Medulla oblongata (tissue), 1 donor: ENCODE results near the gene SHTN1.

Experiments
- DNase-seq: peaks from one replicate; pipeline ENCODE4 v3.0.0-alpha.2; 2015; ENCODE audit errors: extremely low spot score

Gene SHTN1, protein sequence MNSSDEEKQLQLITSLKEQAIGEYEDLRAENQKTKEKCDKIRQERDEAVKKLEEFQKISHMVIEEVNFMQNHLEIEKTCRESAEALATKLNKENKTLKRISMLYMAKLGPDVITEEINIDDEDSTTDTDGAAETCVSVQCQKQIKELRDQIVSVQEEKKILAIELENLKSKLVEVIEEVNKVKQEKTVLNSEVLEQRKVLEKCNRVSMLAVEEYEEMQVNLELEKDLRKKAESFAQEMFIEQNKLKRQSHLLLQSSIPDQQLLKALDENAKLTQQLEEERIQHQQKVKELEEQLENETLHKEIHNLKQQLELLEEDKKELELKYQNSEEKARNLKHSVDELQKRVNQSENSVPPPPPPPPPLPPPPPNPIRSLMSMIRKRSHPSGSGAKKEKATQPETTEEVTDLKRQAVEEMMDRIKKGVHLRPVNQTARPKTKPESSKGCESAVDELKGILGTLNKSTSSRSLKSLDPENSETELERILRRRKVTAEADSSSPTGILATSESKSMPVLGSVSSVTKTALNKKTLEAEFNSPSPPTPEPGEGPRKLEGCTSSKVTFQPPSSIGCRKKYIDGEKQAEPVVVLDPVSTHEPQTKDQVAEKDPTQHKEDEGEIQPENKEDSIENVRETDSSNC

DNA sequence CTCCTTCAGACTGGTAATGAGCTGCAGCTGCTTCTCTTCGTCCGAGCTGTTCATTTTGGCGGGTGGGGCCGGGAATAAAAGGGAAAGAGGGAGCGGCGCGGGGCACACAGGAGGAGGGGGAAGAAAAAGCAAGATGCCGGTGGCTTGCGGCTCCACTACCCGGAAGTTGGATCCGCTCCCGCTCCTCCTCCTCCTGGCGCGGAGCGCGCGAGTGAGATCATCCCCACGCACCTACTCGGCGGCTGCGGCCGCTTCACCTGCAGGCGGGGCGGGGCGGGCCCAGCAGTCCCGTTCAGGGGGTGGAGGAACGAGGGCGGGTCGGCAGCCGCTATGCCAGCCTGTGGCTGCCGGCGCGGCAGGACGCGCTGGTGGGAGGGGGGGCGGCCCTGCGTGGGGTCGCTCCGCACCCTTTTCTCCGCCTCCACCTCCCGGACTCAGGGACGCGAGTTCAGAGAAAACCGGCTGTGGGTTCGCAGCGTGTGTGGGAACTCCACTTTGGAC lies at the start of gene SHTN1:
SHTN1 (minus strand) TSS at position 162 of the 501 bp plus-strand sequence; CDS start at position 54, 108 bp downstream.
- peak; percentile 77 for DNase-seq

DNA sequence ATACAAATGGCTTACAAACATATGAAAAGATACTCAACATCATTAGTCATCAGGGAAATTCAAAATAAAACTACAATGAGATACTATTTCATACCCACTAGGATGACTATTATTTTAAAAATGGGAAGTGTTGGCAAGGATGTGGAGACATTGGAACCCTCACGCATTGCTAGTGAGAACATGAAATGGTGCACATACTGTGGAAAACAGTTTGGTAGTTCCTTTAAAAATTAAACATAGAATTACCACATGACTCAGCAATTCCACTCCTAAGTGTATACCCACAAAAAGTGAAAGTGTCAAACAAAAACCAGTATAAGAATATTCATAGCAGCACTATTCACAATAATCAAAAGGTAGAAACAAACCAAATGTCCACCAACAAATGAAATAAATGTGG lies 48.5 kb upstream of the SHTN1 start:
- no peak for DNase-seq

DNA sequence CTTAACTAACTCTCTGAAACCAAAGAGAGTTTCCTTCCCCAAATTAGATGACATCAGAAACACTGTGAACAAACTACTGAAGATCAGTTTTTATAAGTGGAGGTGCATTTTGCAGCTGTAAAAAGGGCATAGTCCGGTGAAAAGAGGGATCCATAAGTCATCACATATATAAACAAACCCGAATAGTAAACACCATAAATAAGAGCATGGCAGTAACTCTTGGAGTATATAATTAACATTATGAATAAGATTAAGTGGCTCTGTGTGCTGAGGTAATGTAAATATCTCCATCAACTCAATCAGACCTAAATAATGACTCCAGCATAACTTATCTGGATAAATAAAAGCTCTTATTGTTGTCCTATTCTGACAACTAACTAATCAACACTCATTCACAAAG lies 43.0 kb upstream of the SHTN1 start:
- DNase-seq = no peak

DNA sequence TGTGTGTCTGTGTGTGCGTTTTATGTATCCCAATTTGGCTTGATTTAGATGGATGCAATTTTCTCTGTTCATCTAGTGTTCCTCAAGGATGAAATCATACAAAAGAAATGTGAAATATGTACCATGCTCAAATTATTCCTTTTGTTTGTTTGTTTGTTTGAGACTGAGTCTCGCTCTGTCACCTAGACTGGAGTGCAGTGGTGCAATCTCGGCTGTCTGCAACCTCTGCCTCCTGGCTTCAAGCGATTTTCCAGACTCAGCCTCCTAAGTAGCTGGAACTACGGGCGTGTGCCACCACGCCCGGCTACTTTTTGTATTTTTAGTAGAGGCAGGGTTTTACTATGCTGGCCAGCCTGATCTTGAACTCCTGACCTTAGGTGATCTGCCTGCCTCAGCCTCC lies 11.3 kb upstream of the SHTN1 start:
- no peak for DNase-seq

DNA sequence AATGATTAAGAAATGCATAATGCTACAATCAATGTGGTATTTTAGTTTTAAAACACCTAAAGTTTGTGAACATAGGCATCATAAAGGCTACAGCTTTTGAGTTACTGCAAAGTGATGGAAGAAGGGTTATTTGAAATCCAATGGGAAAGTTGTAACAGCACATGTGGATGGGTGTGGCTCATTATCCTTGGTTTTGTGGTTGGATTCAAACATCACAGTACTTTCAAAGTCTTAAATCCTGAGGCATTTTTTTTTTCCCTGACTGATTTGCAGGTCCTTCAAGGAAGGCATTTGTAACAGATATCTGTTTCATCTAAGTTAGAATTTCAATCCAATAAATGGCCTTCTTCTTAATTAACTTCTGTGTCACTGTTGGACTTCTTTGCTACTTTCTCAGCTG lies 9.8 kb upstream of the SHTN1 start:
- DNase-seq = no peak

DNA sequence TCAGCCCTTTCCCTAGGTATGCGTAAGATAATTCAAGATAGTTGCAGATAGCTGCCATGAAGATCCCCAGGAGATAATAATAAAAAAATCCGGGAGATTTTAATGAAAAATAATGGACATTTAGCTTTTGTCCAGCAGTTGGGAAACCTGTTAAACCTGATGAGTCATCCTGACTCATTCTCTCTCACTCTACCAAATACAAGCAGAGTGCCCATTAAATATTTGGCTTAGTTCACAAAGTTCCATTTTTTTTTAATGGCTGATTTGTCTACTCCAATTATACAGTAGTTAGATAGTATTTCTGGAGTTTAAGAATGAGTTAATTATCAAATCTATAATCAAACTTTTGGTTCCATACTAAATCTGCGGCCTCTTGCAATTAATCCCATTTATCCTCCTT lies 2.1 kb upstream of the SHTN1 start:
- no peak for DNase-seq

DNA sequence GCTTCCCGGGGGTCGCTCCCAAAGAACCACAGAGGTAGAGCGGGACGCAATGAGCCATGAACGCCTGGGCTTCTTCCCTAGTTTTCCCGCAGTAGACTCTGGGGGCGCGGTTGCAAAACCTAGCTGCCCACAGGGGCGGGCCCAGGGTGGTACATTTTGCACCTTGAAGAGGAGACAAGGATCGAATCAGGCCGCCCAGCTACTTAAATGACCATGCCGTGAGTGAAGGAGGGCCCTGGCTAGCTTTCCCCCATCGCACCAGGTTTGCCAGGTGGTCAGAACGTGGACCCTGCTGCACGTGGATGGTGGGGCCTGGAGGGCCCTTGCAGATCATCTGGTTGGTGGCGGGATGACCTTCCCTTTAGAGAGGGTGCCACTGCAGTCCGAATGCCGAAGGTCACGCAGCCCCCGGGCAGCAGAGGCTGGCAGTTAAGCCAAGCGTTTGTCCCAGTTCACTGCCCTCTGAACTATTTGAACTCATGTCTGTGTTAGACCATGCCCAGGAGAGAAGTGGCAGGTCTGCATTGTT lies 604 bp upstream of the SHTN1 start:
- DNase-seq = peak; percentile 59

DNA sequence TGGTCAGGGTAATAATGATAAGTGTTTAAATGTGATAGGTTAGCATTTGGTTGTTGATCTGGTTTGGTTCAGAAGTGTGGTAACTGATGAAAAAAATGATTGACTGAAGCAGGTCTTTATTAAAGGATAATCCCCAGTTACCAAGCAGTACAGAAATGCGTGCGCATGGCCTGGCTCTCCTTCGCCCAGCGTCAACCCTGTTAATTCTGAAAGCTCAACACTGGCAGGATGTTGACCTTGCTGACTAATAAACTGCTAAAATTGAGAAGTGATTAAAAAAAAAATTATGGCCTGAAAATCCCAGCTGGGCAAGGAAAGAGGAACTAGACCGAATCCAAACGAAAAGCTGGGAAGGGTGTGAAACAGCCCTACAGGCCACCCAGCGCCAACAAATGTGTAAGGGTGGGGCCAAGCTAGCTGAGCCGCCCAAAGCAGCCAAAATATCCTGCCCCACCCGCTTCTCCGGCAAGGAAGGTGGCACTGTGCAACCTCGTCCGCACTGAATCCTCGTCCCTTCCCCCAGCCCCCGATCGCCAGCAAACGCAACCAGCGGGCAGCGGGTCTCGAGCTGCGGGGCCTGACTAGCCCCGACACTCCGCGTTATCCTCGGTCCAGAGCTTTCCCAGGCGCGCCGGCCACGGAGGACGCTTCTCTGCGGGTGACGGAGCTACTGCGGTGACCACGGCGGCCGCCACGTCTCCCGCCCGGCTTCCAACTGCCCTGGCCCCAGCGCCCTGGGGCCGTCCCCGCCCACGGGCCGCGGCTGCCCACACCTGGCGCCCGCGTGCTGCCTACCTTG lies 561 bp downstream of the SHTN1 start:
- peak; percentile 69 for DNase-seq

DNA sequence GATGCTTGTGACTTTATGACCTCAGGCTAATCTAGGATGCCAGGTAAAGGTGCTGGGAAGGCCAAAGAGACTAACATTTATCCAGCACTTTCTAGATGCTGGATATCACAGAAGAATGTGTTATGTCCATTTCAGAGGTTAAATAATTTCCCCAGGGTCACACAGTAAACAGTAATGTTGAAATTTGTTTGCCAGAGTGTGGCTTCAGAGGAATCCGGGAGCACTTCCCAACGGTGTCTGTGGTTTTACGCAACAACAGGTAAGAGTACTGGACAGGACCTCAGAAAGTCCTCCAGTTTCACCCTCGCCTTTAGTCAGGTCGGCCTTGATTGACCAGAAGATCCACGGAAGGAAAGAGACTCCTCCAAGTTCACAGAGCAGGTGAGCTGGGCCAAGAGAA lies 1.7 kb downstream of the SHTN1 start:
- DNase-seq = no peak

DNA sequence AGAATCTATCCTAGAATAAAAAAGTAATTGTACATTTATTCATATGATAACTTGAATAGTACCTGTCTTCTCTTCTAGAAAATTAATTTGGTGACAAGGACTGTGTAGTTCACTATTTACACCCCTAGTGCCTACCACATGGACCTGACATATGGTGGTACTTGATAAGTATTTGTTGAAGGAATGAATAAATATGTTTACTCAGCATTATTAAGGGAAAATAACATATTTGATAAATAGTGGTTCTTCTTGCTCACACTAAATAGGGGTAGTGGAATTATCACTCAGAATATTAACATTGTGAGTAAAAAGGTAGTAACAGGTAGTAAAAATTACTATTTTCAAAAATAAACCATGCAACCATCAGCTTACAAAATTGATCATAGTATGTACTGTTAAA lies 2.8 kb downstream of the SHTN1 start:
- DNase-seq = no peak

DNA sequence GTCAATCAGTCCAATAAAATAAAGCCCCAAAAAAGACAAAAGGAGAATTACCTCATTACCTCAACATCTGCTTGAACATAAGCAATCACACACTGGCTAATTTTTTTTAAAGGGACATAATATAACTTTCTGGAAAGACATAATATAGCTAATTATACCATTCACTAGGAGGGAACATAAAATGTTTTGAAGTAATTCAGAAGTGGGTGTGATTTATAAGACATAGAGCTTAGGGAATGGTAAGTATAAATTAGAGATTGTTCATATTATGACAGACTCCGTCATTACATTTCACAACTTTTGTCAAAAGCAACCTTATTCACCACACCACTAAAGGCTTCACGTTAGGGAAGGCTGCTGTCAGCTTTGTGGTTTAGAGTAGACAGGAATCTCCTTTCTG lies 3.8 kb downstream of the SHTN1 start:
- DNase-seq = no peak

DNA sequence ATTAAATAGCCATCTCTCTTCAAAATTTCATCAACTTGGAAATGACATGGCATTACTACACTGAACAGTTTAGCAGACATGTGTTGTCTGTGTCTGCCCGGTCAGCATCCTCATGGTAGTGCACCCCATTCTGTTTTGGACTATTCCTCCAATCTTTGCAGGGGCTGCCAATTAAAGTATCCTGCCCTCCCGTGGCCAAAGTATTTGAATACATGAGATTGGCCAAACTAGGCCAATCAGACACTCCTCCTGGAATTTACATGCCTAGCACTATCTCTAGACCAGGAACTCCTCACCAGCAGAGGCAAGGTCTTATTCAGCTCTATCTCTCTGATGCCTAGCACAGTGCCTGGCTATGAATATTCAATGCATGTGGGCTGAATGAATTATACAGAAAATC lies 4.4 kb downstream of the SHTN1 start:
- DNase-seq = no peak

DNA sequence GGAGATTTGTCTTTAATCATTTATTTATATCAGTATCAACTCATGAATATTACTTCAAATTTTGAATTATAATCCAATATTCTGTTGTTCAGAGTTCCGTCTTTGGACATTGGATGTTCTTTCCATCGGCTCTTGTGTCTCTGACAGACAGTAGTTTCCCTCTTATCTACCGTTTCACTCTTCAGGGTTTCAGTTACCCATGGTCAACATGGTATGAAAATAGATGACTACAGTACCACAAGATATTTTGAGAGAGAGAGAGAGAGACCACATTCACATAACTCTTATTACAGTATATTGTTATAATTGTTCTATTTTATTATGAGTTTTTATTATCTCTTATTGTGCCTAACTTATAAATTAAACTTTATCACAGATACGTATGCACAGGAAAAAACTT lies 6.8 kb downstream of the SHTN1 start:
- DNase-seq = no peak

DNA sequence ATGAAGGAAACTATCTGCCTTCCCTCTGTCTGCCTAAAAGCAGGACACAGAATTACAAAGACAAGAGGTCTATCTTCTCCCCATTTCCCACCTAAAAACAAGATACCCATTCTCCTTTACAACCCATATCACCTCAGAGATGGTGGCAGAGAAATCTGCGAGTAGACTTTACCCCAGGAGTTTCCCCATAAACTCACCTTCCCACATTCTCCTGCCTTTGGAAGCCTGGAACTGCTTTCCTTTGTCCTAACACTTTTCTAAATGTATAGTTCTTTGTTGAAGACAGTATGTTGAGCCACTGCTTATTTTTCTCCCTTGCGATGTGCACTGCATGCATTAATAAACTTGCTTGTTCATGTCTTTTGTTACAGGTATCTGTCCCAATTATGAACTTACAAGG lies 8.0 kb downstream of the SHTN1 start:
- no peak for DNase-seq

DNA sequence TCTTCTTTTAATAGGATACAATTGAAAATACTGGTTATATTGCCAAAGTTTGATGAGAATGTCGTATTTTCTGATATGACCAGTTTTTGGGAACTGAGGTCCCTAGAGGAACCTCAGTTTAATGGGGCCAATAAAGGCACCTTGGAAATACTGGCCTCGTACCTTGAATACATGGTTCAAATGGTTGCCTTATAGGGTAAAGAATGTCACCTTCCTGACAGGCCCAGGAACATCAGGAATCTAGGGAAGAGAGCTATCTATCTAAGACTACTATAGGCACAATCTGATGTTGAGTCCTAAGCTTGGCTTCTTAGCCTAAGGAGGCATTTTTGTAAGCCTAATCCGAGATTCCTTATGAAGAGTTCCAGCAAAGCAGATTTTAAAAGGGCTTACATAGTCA lies 9.3 kb downstream of the SHTN1 start:
- no peak for DNase-seq

DNA sequence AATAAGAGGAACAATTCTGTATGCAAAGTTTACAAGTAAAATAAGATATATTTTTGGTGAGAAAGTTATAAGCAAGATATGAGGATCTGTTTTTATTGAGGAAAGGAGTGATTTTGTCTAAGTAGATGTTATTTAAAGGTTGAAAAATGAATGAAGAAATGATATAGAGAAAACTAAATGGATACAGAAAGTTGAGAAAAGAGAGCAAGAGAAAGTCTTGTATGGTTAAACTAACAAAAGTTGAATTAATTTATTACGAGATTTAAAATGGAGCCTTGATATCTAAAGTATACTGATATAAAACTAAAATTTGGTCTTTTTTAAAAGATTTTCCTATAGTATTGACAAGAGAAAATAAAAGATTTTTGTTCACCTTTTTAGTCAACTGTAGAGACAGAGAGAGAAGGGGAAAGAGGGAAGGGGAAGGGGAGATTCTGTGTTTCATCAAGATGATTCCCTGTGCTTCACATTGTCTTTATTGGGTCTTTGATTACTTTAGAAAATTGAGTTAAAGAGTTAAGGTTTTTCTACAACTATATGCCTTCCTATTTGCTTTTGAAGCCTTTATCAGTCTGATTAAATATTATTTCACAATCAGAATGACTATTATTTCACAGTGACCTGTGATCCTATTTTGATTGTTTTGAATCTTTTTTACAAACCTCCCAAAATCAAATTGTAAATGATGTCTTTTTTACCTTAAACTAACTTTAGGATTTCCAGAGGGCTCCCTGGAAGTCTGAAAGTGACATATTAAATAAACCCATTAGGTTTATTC lies 10.7 kb downstream of the SHTN1 start:
- no peak for DNase-seq

DNA sequence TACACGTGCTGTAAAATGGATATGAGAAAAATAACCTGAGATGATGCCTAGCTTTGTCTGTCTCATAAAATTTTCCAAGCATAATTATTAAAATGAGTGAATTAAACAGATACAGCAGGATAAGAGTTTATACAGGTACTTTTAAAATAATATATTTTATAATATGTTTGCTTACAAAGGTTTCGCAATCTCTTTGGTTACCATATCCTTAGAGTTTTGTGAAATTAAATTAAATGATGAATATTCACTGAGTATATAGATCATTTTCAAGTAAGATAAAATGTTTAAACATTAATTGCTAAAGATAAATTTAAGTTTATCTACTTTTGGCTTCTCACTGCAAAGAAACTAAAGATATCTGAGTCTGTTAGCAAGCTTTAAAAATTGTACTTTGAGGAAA lies 11.4 kb downstream of the SHTN1 start:
- no peak for DNase-seq

DNA sequence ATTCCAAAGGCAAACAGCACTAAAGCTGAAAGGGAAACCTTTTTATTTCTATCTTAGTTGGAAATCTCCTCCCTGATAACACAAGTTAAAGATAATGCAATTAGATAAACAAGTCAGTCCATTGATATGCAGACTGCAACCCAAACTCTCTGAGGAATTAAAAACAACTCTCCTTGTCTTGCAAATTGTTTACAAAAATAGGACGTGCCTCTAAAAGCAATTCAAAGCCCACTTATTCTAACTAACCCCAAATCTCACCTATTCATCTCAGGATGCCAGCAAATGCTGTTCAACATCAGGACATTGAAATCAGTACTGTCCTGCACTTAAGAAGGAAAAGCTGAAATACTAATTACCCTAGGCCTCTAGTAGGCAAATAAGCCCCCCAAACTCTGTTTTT lies 12.8 kb downstream of the SHTN1 start:
- no peak for DNase-seq

DNA sequence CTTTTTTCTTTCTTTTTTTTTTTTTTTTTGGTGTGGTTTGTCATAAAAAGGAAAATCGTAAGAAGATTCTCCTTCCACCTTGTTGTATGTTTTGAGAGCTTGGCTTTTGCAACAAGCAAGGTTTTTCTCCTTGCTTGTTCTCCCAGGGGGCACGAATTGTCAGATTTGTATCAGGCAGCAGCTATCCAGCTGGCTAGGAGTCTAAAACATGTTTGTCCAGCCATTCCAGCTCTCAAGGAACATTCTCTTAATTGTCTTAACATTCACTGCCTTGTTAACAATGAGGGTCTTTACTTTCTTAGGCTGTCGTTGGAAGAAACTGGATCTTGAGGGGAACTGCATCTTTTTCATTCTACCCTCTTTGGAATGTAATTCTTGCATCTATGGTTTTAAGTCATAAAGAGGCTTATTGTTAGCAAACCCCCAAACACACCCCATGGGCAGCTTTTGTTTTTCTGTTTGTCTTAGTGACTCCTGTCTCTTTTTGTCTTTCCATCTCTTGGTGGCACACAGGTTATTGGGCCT lies 14.6 kb downstream of the SHTN1 start:
- DNase-seq = peak; percentile 6

DNA sequence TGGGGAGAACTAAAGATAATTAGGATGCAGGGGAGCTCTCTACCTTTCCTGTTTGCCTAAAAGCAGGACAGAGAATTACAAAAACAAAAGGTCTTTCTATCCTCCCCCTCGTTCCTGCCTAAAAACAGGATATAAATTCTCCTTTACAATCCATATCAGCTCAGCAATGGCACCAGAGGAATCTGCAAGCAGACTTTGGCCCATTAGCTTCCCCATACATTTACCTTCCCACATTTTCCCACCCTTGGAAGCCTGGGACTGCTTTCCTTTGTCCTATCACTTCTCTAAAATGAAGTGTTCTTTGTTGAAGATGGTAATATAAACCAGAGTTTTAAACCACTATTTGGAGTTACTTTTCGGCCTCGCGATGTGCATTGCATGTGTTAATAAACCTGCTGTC lies 15.5 kb downstream of the SHTN1 start:
- DNase-seq = no peak

DNA sequence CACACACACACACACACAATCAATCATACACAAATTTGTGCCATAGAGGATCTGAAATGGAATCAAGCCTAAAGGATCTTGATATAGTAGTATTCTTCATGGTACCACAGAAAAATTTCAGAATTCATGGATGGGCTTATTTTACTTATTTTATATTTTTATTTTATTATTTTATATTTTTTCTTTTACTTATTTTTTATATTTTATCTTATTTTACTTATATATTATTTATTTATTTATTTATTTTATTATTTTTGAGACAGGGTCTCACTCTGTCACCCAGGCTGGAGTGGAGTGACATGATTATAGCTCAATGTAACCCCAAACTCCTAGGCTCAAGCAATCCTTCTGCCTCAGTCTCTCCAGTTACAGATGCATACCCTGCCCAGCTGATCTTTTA lies 16.7 kb downstream of the SHTN1 start:
- no peak for DNase-seq
